Hepatocyte (in vitro differentiated cells): ENCODE measurements around the gene DLG3.
"Not testable (repeated sequence)": the region's sequence is repeated elsewhere in the genome, so short reads cannot be mapped to it uniquely, and the experiment has no call there.

ENCODE experiments used
- CTCF ChIP-seq: fragments of 200-600 bp; sonication (generic); IDR thresholded peaks from 2 replicates; pipeline ENCODE4 v1.5.1; 2016; ENCODE audit warnings: antibody characterized with exemption, mild to moderate bottlenecking; ENCODE audit not compliant: poor library complexity
- EZH2 ChIP-seq: fragments of 200-600 bp; sonication (generic); IDR thresholded peaks from 2 replicates; pipeline ENCODE4 v1.6.1; 2016; ENCODE audit warnings: antibody characterized with exemption, mild to moderate bottlenecking, borderline replicate concordance
- EZH2phosphoT487 ChIP-seq: fragments of 200-600 bp; sonication (generic); IDR thresholded peaks from one replicate; pipeline ENCODE4 v1.6.1; 2018; ENCODE audit warnings: antibody characterized with exemption, mild to moderate bottlenecking, low read depth, moderate library complexity; ENCODE audit not compliant: unreplicated experiment, severe bottlenecking

GRCh38 chrX:70515692-70516091 is 71.1 kb downstream of the DLG3 start:
- TF ChIP-seq CTCF, EZH2, EZH2phosphoT487: not testable (repeated sequence)
